Testis (tissue), 3 donors: Measurements from ENCODE around the gene CAMP. TPM values are rescaled to one million over a fixed set of nuclear protein-coding genes. Genes with fewer than 3 reads are reported as not detected.

ENCODE experiments used
- DNase-seq: peaks from one replicate; pipeline ENCODE4 v3.0.0-alpha.2; 2019
- H3K27ac ChIP-seq, 2 donors: fragments of 200-600 bp; sonication (generic); one replicate each; pipeline ENCODE4 v1.5.1; 2019
- H3K27me3 ChIP-seq: fragments of 200-600 bp; sonication (generic); one replicate; pipeline ENCODE4 v1.5.1; 2019
- H3K36me3 ChIP-seq: fragments of 200-600 bp; sonication (generic); one replicate; pipeline ENCODE4 v1.5.1; 2017; ENCODE audit warnings: low read depth; ENCODE audit errors: missing control alignments
- H3K4me1 ChIP-seq: fragments of 200-600 bp; sonication (generic); one replicate; pipeline ENCODE4 v1.5.1; 2019
- H3K4me3 ChIP-seq, 2 donors: fragments of 200-600 bp; sonication (generic); one replicate each; pipeline ENCODE4 v1.5.1; 2017 to 2019
- H3K9me3 ChIP-seq: fragments of 200-600 bp; sonication (generic); one replicate; pipeline ENCODE4 v1.5.1; 2017
- CTCF ChIP-seq, 3 experiments: fragments of 450-650 bp in 2 of 3; fragments of 200-600 bp in 1 of 3; sonication (generic) in 1 of 3; IDR thresholded peaks; one replicate each; pipeline ENCODE4 v1.5.1; 2016 to 2019; ENCODE audit warnings: antibody characterized with exemption in 3 of 3, mild to moderate bottlenecking in 2 of 3, moderate library complexity in 1 of 3
- POLR2A ChIP-seq: fragments of 450-650 bp; IDR thresholded peaks from one replicate; pipeline ENCODE4 v1.6.1; 2017; ENCODE audit warnings: antibody characterized with exemption, mild to moderate bottlenecking, moderate library complexity
- WGBS, 2 donors: methylation state at CpG; one replicate each; pipeline ENCODE4 v1.1.5; 2018; 5-methylcytosine and 5-hydroxymethylcytosine counted together
- intact Hi-C: fragments of 100-400 bp; cut with DNase I; formaldehyde crosslinking; loops from one replicate; pipeline ENCODE4 v1.15.1; 2023; ENCODE audit warnings: low total_unique reads
- polyA plus RNA-seq: library from polyadenylated mRNA; stranded (reverse); fragments of 350-450 nt; fragmentation: Illumina TruSeq; extraction: RNeasy Lipid Tissue Mini Kit (QIAGEN cat#74804); gene quantifications from one replicate; pipeline ENCODE4 v1.2.3, GENCODE V29; 2014; ENCODE audit warnings: low read depth, low replicate concordance; ENCODE audit not compliant: insufficient read depth
- total RNA-seq, 2 donors: library from RNA; depleted of rRNA; stranded (reverse); fragments of >200 nt; gene quantifications; one replicate each; pipeline ENCODE4 v1.2.3, GENCODE V29; 2016

Gene CAMP
- total and polyA plus RNA-seq, 3 donors from 2014 or later: 1.4 to 2.8 (median 1.7) TPM

GRCh38 chr3:48194446-48195071 lies 28.7 kb upstream of the CAMP start:
- H3K36me3 ChIP-seq: no peaks in the 10 kb centered on the region
- no peaks in the 10 kb centered on the region for H3K9me3 ChIP-seq
- 34 to 40% methylated on average over 9 of the region's 9 CpGs for WGBS, 2 donors
- H3K27ac ChIP-seq: no peak overlapping the region
- H3K27me3 ChIP-seq: no peaks in the 10 kb centered on the region
- no peak for TF ChIP-seq POLR2A
- TF ChIP-seq CTCF (IDR thresholded peaks at IDR 0.05): peak; percentile 54 to 76 (median 71)
- no peaks in the 10 kb centered on the region for H3K4me1 ChIP-seq
- no peak overlapping the region for H3K4me3 ChIP-seq
- peak; percentile 83 for DNase-seq
- intact Hi-C loops: no loop called here

- no peak for DNase-seq
- Histone ChIP-seq H3K4me1 (no peaks in the 10 kb centered on the region), H3K9me3 (no peaks in the 10 kb centered on the region), H3K27ac (no peak overlapping the region), H3K4me3 (no peak overlapping the region), H3K36me3 (no peaks in the 10 kb centered on the region), H3K27me3 (no peaks in the 10 kb centered on the region)
- TF ChIP-seq CTCF (IDR thresholded peaks at IDR 0.05): no peak
- no peak for TF ChIP-seq POLR2A
- 83 to 92% methylated on average over 1 of the region's 1 CpG for WGBS, 2 donors
- intact Hi-C loops: no loop called here
Measured at GRCh38 chr3:48196611-48197010, 26.7 kb upstream of the CAMP start.

DNA sequence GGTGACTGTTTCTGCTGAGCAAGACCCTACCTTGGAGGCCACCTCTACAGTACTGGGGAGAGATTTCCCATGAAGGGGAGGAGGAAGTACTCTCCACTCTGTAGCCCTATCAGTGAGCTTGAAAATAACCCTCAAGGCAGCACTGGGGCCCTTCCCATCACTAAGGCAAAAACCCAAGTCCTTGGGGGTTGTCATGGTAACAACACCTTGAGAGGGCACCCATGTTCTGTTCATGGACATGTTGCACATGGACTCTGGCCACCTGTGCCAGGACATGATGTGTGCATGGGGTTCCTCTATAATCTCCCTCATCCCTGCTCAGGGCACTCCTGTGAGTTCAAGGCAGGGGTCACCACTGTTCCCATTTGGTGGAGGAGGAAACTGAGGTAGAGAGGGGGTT lies 24.2 kb upstream of the CAMP start:
- H3K4me3 ChIP-seq: no peak overlapping the region
- no peak overlapping the region for H3K27ac ChIP-seq
- H3K4me1 ChIP-seq: no peaks in the 10 kb centered on the region
- intact Hi-C loops: no loop called here
- H3K36me3 ChIP-seq: no peaks in the 10 kb centered on the region
- H3K27me3 ChIP-seq: no peaks in the 10 kb centered on the region
- H3K9me3 ChIP-seq: no peaks in the 10 kb centered on the region
- no peak for DNase-seq
- no peak for TF ChIP-seq POLR2A

- TF ChIP-seq POLR2A (no peak), CTCF (IDR thresholded peaks at IDR 0.05) (no peak)
- DNase-seq: no peak
- 61 to 79% methylated on average over 6 of the region's 6 CpGs for WGBS, 2 donors
Measured at GRCh38 chr3:48202632-48203031, 20.7 kb upstream of the CAMP start.

DNA sequence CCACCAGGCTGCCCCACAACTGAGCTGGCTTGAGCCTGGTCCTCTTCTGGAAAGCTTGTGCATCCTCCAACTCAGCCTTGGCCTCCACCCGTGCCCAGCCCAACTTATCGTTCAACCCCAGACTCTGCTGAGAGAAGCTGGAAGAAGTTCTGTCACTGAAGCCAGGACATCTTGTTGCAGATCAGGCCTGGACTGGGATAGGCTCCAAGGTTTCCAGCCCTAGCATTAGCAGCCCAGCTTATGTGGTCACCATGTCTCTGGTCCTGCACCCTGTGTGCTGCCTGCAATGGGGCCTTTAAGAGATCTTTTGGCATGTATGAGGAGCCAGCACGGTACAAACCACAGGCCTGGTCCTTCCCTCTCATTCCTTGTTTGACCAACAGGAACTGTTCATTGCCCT lies 15.2 kb upstream of the CAMP start:
- Histone ChIP-seq H3K4me1 (no peaks in the 10 kb centered on the region), H3K27me3 (no peaks in the 10 kb centered on the region), H3K36me3 (no peaks in the 10 kb centered on the region), H3K4me3 (no peak overlapping the region), H3K9me3 (no peaks in the 10 kb centered on the region), H3K27ac (no peak overlapping the region)
- DNase-seq: no peak
- TF ChIP-seq CTCF (IDR thresholded peaks at IDR 0.05): no peak
- no peak for TF ChIP-seq POLR2A
- WGBS, 2 donors: 38 to 44% methylated on average over 1 to 3 of the region's 3 CpGs
- intact Hi-C loops: no loop called here

More at GRCh38 chr3:48202632-48203031, 20.7 kb upstream of the CAMP start:
- Histone ChIP-seq H3K9me3 (no peaks in the 10 kb centered on the region), H3K27me3 (no peaks in the 10 kb centered on the region), H3K27ac (no peak overlapping the region), H3K4me1 (no peaks in the 10 kb centered on the region), H3K36me3 (no peaks in the 10 kb centered on the region), H3K4me3 (no peak overlapping the region)
- intact Hi-C loops: no loop called here
